ENCODE results near the gene SAMD7.

DNA sequence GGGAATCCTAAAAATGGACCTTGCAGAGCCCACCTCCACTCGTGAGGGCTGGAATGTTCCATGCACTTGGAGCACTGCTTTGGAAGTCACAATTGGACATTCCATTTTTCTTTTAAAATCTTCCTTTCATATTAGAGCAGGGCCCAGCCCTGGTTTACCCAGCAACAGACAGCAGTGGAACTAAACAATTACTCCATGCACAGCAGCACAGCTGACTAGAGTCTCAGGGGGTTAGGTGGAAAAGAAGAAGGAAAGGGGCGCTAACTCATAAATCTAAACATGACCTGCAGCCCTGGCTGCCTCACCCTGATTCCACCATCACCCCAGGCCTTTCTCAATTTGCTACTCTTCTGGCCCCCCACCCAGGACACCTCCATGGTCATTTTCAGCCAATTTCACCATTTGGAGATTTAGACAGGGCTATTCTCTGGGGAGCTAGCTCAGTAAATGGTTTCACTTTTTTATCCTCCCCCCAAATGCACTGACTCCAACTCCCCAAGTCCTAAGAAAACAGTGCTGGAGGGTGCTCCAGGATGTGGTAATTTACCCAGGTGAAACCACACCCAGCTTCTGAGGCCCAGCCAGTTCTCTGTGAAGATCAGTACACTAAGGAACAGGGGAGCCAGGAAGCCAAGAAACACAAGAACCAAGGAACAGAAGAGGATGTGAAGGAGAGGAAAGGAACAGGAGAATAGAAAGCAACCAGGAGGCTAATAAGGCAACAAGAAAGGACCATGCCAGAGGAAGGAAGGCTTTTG, 40.1 kb upstream of the SAMD7 start:
- TF ChIP-seq, protein P1, sequence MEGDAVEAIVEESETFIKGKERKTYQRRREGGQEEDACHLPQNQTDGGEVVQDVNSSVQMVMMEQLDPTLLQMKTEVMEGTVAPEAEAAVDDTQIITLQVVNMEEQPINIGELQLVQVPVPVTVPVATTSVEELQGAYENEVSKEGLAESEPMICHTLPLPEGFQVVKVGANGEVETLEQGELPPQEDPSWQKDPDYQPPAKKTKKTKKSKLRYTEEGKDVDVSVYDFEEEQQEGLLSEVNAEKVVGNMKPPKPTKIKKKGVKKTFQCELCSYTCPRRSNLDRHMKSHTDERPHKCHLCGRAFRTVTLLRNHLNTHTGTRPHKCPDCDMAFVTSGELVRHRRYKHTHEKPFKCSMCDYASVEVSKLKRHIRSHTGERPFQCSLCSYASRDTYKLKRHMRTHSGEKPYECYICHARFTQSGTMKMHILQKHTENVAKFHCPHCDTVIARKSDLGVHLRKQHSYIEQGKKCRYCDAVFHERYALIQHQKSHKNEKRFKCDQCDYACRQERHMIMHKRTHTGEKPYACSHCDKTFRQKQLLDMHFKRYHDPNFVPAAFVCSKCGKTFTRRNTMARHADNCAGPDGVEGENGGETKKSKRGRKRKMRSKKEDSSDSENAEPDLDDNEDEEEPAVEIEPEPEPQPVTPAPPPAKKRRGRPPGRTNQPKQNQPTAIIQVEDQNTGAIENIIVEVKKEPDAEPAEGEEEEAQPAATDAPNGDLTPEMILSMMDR (IDR thresholded peaks at IDR 0.05): no peak
- TF ChIP-seq POLR2AphosphoS5 (IDR thresholded peaks at IDR 0.05; ENCODE audit: low read depth, low read length): no peak
